Vagina (tissue), 2 donors: ENCODE results near the gene ATP5PD. TPM values are rescaled to one million over a fixed set of nuclear protein-coding genes. Genes with fewer than 3 reads are reported as not detected.

ENCODE experiments used
- DNase-seq, 2 donors: peaks; one replicate each; pipeline ENCODE4 v3.0.0-alpha.2; 2017; ENCODE audit errors: extremely low spot score in 2 of 2
- H3K27ac ChIP-seq: fragments of 200-600 bp; sonication (generic); one replicate; pipeline ENCODE4 v1.5.1; 2019
- H3K27me3 ChIP-seq: fragments of 200-600 bp; sonication (generic); one replicate; pipeline ENCODE4 v1.5.1; 2019
- H3K36me3 ChIP-seq, 2 donors: fragments of 200-600 bp; sonication (generic); one replicate each; pipeline ENCODE4 v1.5.1; 2017 to 2019
- H3K4me1 ChIP-seq: fragments of 200-600 bp; sonication (generic); one replicate; pipeline ENCODE4 v1.5.1; 2019
- H3K4me3 ChIP-seq, 2 donors: fragments of 200-600 bp; sonication (generic); 1 replicate in 1 of 2; 2 replicates in 1 of 2; pipeline ENCODE4 v1.5.1; 2016 to 2019
- H3K9me3 ChIP-seq: fragments of 200-600 bp; sonication (generic); one replicate; pipeline ENCODE4 v1.5.1; 2019
- POLR2A ChIP-seq, 2 donors: fragments of 450-650 bp; IDR thresholded peaks; one replicate each; pipeline ENCODE4 v1.6.1; 2017; ENCODE audit warnings: antibody characterized with exemption in 2 of 2, mild to moderate bottlenecking in 2 of 2, moderate library complexity in 2 of 2
- POLR2AphosphoS5 ChIP-seq, 2 donors: sonication (generic); formaldehyde crosslinking; IDR thresholded peaks; one replicate each; pipeline ENCODE4 v1.9.0; 2017; ENCODE audit warnings: antibody characterized with exemption in 2 of 2, mild to moderate bottlenecking in 2 of 2, low read depth in 1 of 2; ENCODE audit not compliant: insufficient read depth in 1 of 2
- intact Hi-C: fragments of 100-400 bp; cut with DNase I; formaldehyde crosslinking; loops from one replicate; pipeline ENCODE4 v1.15.1; 2023
- total RNA-seq: library from RNA; depleted of rRNA; stranded (reverse); fragments of >200 nt; gene quantifications from one replicate; pipeline ENCODE4 v1.2.3, GENCODE V29; 2016
- TF ChIP-seq, protein P1 (sequence below), 3 experiments: fragments of 450-650 bp in 2 of 3; fragments of 200-600 bp in 1 of 3; sonication (generic) in 1 of 3; IDR thresholded peaks; one replicate each; pipeline ENCODE4 v1.5.1; 2017 to 2019; ENCODE audit warnings: antibody characterized with exemption in 3 of 3, mild to moderate bottlenecking in 2 of 3, moderate library complexity in 2 of 3

ATP5PD gene
- total RNA-seq, 1 donor from 2014 or later: 149 TPM

DNA sequence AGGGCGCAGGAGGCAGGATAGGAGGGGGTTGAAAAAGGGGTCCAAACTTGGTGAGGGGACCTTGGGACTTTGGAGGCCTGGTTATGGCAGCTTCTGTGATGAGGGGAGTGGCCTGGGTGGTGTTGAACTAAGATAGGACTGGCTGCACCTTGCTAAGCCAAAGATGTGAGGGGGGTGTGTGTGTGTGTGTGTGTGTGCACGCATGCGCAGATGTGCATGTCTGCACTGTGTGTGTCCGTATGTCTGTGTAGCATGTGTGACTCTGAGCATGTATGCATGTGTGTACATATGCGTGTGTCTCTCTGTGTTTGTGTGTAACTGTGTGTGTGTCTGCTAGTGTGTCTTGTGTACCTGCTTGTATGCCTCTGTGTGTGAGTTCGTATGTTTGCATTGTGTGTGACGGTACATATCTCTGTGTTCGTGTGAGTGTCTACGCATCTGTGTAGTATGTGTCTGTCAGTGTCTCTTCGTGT is 45.1 kb upstream of the ATP5PD start:
- no peak for DNase-seq
- Histone ChIP-seq H3K4me1 (peaks cover 80% of the 10 kb centered on the region), H3K36me3 (no peaks in the 10 kb centered on the region), H3K27me3 (no peaks in the 10 kb centered on the region), H3K27ac (peak overlapping the region; percentile 17), H3K9me3 (no peaks in the 10 kb centered on the region), H3K4me3 (no peak overlapping the region)
- intact Hi-C loops: no loop called here
- TF ChIP-seq POLR2AphosphoS5 (IDR thresholded peaks at IDR 0.05; ENCODE audit: insufficient read depth in 1 of 2, low read depth in 1 of 2) (no peak), POLR2A (IDR thresholded peaks at IDR 0.05) (no peak)
- TF ChIP-seq, protein P1, sequence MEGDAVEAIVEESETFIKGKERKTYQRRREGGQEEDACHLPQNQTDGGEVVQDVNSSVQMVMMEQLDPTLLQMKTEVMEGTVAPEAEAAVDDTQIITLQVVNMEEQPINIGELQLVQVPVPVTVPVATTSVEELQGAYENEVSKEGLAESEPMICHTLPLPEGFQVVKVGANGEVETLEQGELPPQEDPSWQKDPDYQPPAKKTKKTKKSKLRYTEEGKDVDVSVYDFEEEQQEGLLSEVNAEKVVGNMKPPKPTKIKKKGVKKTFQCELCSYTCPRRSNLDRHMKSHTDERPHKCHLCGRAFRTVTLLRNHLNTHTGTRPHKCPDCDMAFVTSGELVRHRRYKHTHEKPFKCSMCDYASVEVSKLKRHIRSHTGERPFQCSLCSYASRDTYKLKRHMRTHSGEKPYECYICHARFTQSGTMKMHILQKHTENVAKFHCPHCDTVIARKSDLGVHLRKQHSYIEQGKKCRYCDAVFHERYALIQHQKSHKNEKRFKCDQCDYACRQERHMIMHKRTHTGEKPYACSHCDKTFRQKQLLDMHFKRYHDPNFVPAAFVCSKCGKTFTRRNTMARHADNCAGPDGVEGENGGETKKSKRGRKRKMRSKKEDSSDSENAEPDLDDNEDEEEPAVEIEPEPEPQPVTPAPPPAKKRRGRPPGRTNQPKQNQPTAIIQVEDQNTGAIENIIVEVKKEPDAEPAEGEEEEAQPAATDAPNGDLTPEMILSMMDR (IDR thresholded peaks at IDR 0.05): no peak

- DNase-seq: peak in 1 of 2 donors; percentile 93
- H3K4me3 ChIP-seq: no peak overlapping the region
- TF ChIP-seq, protein P1 (IDR thresholded peaks at IDR 0.05): no peak
- TF ChIP-seq POLR2A (IDR thresholded peaks at IDR 0.05) (no peak), POLR2AphosphoS5 (IDR thresholded peaks at IDR 0.05; ENCODE audit: insufficient read depth in 1 of 2, low read depth in 1 of 2) (peak in 1 of 2 donors; percentile 53)
- no peaks in the 10 kb centered on the region for H3K27me3 ChIP-seq
- intact Hi-C loops: no loop called here
- H3K9me3 ChIP-seq: no peaks in the 10 kb centered on the region
- H3K27ac ChIP-seq: peak overlapping the region; percentile 17
- peaks cover 84% of the 10 kb centered on the region for H3K4me1 ChIP-seq
- no peaks in the 10 kb centered on the region for H3K36me3 ChIP-seq
Measured at GRCh38 chr17:75090871-75091854, 44.4 kb upstream of the ATP5PD start.

DNA sequence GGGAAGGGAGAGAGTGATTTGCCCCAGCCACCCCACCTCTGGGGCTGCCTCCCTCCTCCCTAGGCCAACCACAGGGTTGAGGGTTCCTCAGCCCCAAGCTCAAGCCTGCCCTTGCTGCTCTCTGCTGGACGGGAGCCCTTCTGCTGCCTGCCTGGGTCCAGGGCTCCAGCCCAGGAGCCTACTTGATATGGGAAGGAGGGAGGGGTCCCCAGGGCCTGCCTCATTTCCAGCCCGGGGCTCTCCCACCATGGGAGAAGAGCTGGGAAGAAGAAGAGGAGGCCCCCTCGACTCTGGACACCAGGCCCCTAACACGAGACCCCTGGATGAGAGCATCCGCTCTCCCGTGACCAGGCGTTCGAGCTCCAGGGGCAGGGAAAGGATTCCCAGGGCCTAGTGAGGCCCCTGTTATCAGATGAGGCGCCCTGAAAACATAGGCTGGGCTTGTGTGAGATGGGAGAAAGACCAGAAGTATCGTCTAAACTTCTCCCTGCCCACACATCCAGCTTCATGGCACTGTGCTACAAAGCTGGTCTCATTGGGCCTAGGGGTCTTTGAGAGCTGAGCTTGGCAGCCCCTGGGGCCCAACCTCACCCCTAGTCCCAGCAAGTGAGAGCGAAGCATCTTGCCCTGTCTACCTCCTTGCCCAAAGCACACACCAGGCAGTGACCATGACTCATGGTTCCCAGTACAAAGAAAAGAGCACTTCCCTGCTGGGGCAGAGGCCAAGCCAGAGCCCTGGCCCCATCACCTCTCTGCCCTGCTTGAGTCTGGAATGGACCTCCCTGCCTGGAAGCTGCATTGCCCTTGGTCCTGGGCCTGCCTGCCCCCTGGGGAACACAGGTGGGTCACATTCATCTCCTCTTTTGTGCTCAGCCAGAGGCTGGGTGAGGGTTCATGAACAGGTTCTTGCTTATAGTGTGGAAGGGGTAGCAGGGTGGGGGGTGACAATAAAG is 42.0 kb upstream of the ATP5PD start:
- H3K36me3 ChIP-seq: no peaks in the 10 kb centered on the region
- peaks cover 65% of the 10 kb centered on the region for H3K4me1 ChIP-seq
- peak overlapping the region; percentile 76 to 80 for H3K4me3 ChIP-seq
- peak overlapping the region; percentile 94 for H3K27ac ChIP-seq
- H3K27me3 ChIP-seq: no peaks in the 10 kb centered on the region
- intact Hi-C loops: no loop called here
- TF ChIP-seq POLR2AphosphoS5 (IDR thresholded peaks at IDR 0.05; ENCODE audit: insufficient read depth in 1 of 2, low read depth in 1 of 2) (peak; percentile 44 to 56), POLR2A (IDR thresholded peaks at IDR 0.05) (no peak)
- TF ChIP-seq, protein P1 (IDR thresholded peaks at IDR 0.05): no peak
- no peaks in the 10 kb centered on the region for H3K9me3 ChIP-seq
- DNase-seq: peak in 1 of 2 donors; percentile 92

- Histone ChIP-seq H3K27ac (peak within 1 kb of the TSS; percentile 94), H3K4me3 (peak within 1 kb of the TSS; percentile 76 to 80), H3K9me3 (no peaks in the 10 kb centered on the region), H3K4me1 (peaks cover 58% of the 10 kb centered on the region), H3K27me3 (no peaks in the 10 kb centered on the region), H3K36me3 (no peaks in the 10 kb centered on the region)
- TF ChIP-seq, protein P1 (IDR thresholded peaks at IDR 0.05): no peak
- TF ChIP-seq POLR2AphosphoS5 (IDR thresholded peaks at IDR 0.05; ENCODE audit: insufficient read depth in 1 of 2, low read depth in 1 of 2): peak; percentile 38 to 76
- TF ChIP-seq POLR2A (IDR thresholded peaks at IDR 0.05): peak in 1 of 2 donors; percentile 48
- intact Hi-C loops: no loop called here
- peak in 1 of 2 donors; percentile 96 for DNase-seq
Measured at GRCh38 chr17:75087558-75088453, 41.0 kb upstream of the ATP5PD start, which contains the start of gene SLC16A5. TSS of gene SLC16A5 (plus strand) at chr17:75087954. CDS start at chr17:75093637, 5,683 bp downstream.
